Fibroblast of lung (primary cell): ENCODE results near the gene CHST9.

ENCODE experiments used
- EZH2 ChIP-seq: IDR thresholded peaks from 2 replicates; pipeline ENCODE4 v1.5.1; 2012; ENCODE audit warnings: low read length, control low read depth, mild to moderate bottlenecking; ENCODE audit errors: missing control alignments
- TF ChIP-seq, protein P1 (sequence below), 2 donors: IDR thresholded peaks in 1 of 2; conservative IDR thresholded peaks in 1 of 2; 1 replicate in 1 of 2; 2 replicates in 1 of 2; pipeline ENCODE4 v1.5.1; 2011 to 2012; ENCODE audit warnings: low read length in 2 of 2, control low read depth in 1 of 2, inconsistent platforms in 1 of 2, low read depth in 1 of 2, mild to moderate bottlenecking in 1 of 2

GRCh38 chr18:27017901-27018500, 167.1 kb downstream of the CHST9 start:
- TF ChIP-seq, protein P1, sequence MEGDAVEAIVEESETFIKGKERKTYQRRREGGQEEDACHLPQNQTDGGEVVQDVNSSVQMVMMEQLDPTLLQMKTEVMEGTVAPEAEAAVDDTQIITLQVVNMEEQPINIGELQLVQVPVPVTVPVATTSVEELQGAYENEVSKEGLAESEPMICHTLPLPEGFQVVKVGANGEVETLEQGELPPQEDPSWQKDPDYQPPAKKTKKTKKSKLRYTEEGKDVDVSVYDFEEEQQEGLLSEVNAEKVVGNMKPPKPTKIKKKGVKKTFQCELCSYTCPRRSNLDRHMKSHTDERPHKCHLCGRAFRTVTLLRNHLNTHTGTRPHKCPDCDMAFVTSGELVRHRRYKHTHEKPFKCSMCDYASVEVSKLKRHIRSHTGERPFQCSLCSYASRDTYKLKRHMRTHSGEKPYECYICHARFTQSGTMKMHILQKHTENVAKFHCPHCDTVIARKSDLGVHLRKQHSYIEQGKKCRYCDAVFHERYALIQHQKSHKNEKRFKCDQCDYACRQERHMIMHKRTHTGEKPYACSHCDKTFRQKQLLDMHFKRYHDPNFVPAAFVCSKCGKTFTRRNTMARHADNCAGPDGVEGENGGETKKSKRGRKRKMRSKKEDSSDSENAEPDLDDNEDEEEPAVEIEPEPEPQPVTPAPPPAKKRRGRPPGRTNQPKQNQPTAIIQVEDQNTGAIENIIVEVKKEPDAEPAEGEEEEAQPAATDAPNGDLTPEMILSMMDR (conservative IDR thresholded peaks at IDR 0.05 in 1 of 2, IDR thresholded peaks at IDR 0.05 in 1 of 2; ENCODE audit: low read depth in 1 of 2, low read length in 2 of 2): peak in 1 of 2 donors; percentile 16
- TF ChIP-seq EZH2: no peak
